K562 (cell line): ENCODE results near the gene CRELD2. TPM values are rescaled to one million over a fixed set of nuclear protein-coding genes. Genes with fewer than 3 reads are reported as not detected.

Experiments used
- ATF4 ChIP-seq: fragments of 450-650 bp; formaldehyde crosslinking; IDR thresholded peaks from 2 replicates; pipeline ENCODE4 v1.4.0; 2022; ENCODE audit warnings: mild to moderate bottlenecking, moderate library complexity
- BRD4 ChIP-seq: fragments of 200-600 bp; sonication (generic); IDR thresholded peaks from 2 replicates; pipeline ENCODE4 v1.6.1; 2017; ENCODE audit warnings: inconsistent platforms
- ESRRB ChIP-seq: fragments of 250-450 bp; sonication (Bioruptor Pico); IDR thresholded peaks from 2 replicates; pipeline ENCODE4 v1.5.0; 2020; ENCODE audit warnings: mild to moderate bottlenecking, moderate library complexity, borderline replicate concordance
- FOXA3 ChIP-seq, 2 experiments: fragments of 450-650 bp in 1 of 2; sonication (generic) in 1 of 2; formaldehyde crosslinking; IDR thresholded peaks in 1 of 2; conservative IDR thresholded peaks in 1 of 2; 2 replicates each; pipeline versions ENCODE4 v1.4.0 to v1.8.0; 2020 to 2022; ENCODE audit warnings: mild to moderate bottlenecking in 2 of 2, missing genetic modification reagents in 1 of 2
- GTF2F1 ChIP-seq: IDR thresholded peaks from 2 replicates; pipeline ENCODE4 v1.6.1; 2011; ENCODE audit warnings: low read depth, low read length, improper control_type of control experiment
- HDAC1 ChIP-seq, 2 experiments: fragments of 450-650 bp; IDR thresholded peaks; 2 replicates each; pipeline ENCODE4 v1.6.1; 2016 to 2017; ENCODE audit warnings: inconsistent platforms in 1 of 2, mild to moderate bottlenecking in 1 of 2, moderate library complexity in 1 of 2
- MAFG ChIP-seq: fragments of 450-650 bp; conservative IDR thresholded peaks from 2 replicates; pipeline ENCODE4 v1.6.1; 2016; ENCODE audit warnings: missing genetic modification characterization, missing compliant biosample characterization
- MIER1 ChIP-seq: fragments of 450-650 bp; IDR thresholded peaks from 2 replicates; pipeline ENCODE4 v1.6.1; 2016; ENCODE audit warnings: antibody characterized with exemption, mild to moderate bottlenecking, low read depth
- PHF8 ChIP-seq: fragments of 200-600 bp; sonication (generic); IDR thresholded peaks from 2 replicates; pipeline ENCODE4 v1.6.1; 2012; ENCODE audit warnings: mixed run types, mild to moderate bottlenecking, inconsistent platforms, low read length, moderate library complexity, borderline replicate concordance
- SREBF2 ChIP-seq: sonication (generic); formaldehyde crosslinking; IDR thresholded peaks from 2 replicates; pipeline ENCODE4 v1.4.0; 2020; ENCODE audit warnings: mild to moderate bottlenecking, missing genetic modification reagents
- SRSF3 ChIP-seq: fragments of 200-400 bp; formaldehyde crosslinking; IDR thresholded peaks from 2 replicates; pipeline ENCODE4 v1.6.1; 2016; ENCODE audit warnings: mild to moderate bottlenecking, low read length, moderate library complexity; ENCODE audit not compliant: insufficient read depth
- TAF7 ChIP-seq: fragments of 450-650 bp; IDR thresholded peaks from 2 replicates; pipeline ENCODE4 v1.6.1; 2016; ENCODE audit warnings: missing genetic modification characterization, missing compliant biosample characterization
- ZNF146 ChIP-seq: IDR thresholded peaks from one replicate; pipeline ENCODE4 v1.6.1; 2018; ENCODE audit warnings: missing compliant biosample characterization; ENCODE audit not compliant: unreplicated experiment
- ZNF212 ChIP-seq: fragments of 450-650 bp; formaldehyde crosslinking; IDR thresholded peaks from 2 replicates; pipeline ENCODE4 v1.4.0; 2020; ENCODE audit warnings: mild to moderate bottlenecking
- ZNF282 ChIP-seq: sonication (generic); formaldehyde crosslinking; IDR thresholded peaks from 2 replicates; pipeline ENCODE4 v1.8.1; 2023; ENCODE audit warnings: missing genetic modification reagents
- ZNF586 ChIP-seq: fragments of 450-650 bp; formaldehyde crosslinking; conservative IDR thresholded peaks from 2 replicates; pipeline ENCODE4 v1.4.0; 2020; ENCODE audit warnings: mild to moderate bottlenecking, moderate library complexity
- polyA plus RNA-seq, 8 experiments: library from polyadenylated mRNA; depleted of rRNA in 4 of 8; stranded (reverse) in 5 of 8; unstranded in 3 of 8; fragments of >200 nt; fragmentation: Nextera tagmentation in 2 of 8; fragmentation: Illumina TruSeq in 1 of 8; extraction: Ambion mirVana in 2 of 8; extraction: Trizol in 1 of 8; gene quantifications; 2 replicates each; pipeline versions ENCODE4 v1.2.1 to v1.2.3, GENCODE V29; 2011 to 2014; ENCODE audit warnings: inconsistent platforms in 1 of 8, missing spikeins in 1 of 8
- total RNA-seq, 7 experiments: library from RNA; depleted of rRNA in 6 of 7; stranded (reverse); fragments of >200 nt in 6 of 7; fragmentation: Illumina TruSeq in 2 of 7; extraction: Trizol in 2 of 7; gene quantifications; 2 replicates each; pipeline versions ENCODE4 v1.2.1 to v1.2.3, GENCODE V29; 2011 to 2021; ENCODE audit warnings: low replicate concordance in 1 of 7
- TF ChIP-seq, protein P1 (sequence below): IDR thresholded peaks from 2 replicates; pipeline ENCODE4 v1.6.1; 2014; ENCODE audit warnings: antibody characterized with exemption
- TF ChIP-seq, protein P2 (sequence below): IDR thresholded peaks from 2 replicates; pipeline ENCODE4 v1.6.1; 2012; ENCODE audit warnings: low read depth, low read length, improper control_type of control experiment, borderline replicate concordance
- TF ChIP-seq, protein P3 (sequence below), 2 experiments: fragments of 450-650 bp; IDR thresholded peaks; 2 replicates each; pipeline ENCODE4 v1.6.1; 2016
- TF ChIP-seq, protein P4 (sequence below), 2 experiments: IDR thresholded peaks; 2 replicates each; pipeline ENCODE4 v1.6.1; 2011; ENCODE audit warnings: borderline replicate concordance in 1 of 2, control low read depth in 1 of 2, low read depth in 1 of 2, low read length in 1 of 2, mild to moderate bottlenecking in 1 of 2, mixed read lengths in 1 of 2, moderate library complexity in 1 of 2; ENCODE audit not compliant: insufficient read depth in 1 of 2, insufficient read length in 1 of 2, poor library complexity in 1 of 2, severe bottlenecking in 1 of 2; ENCODE audit errors: extremely low read depth in 1 of 2

Gene CRELD2
- total and polyA plus RNA-seq, 9 of the 15 experiments (the other 6 are each of a cell fraction or from before 2014, with no cell fraction given), result 0.96 to 25.3 (median 8.8) TPM

DNA sequence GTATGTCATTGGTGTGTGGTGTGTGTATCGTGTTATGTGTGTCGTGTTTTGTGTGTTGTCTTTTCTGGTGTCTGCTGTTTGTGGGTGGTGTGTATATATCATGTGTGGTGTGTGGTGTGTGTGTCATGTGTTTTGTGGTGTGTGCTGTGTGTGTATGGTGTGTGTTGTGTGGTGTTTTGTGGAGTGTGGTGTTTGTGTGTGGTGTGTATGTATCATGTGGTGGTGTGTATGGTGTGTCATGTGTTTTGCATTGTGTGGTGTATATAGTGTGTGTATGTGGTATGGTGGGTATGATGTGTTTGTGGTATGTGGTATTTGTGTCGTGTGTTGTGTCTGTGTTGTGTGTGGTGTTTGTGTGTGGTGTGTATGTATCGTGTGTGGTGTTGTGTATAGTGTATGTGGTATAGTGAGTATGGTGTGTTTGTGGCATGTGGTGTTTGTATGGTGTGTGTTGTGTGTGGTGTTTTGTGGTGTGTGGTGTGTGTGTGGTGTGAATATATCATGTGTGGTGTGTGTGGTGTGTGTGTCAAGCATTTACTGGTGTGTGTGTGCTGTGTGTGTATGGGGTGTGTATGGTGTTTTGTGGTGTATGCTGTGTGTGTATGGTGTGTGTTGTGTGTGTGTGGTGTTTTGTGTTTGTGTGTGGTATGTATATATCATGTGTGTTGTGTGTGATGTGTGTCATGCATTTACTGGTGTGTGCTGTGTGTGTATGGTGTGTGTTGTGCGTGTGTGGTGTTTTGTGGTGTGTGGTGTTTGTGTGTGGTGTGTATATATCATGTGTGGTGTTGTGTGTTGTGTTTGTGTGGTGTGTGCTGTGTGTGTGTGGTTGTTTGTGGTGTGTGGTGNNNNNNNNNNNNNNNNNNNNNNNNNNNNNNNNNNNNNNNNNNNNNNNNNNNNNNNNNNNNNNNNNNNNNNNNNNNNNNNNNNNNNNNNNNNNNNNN, 54.9 kb downstream of the CRELD2 start (continued):
- TF ChIP-seq, protein P1, sequence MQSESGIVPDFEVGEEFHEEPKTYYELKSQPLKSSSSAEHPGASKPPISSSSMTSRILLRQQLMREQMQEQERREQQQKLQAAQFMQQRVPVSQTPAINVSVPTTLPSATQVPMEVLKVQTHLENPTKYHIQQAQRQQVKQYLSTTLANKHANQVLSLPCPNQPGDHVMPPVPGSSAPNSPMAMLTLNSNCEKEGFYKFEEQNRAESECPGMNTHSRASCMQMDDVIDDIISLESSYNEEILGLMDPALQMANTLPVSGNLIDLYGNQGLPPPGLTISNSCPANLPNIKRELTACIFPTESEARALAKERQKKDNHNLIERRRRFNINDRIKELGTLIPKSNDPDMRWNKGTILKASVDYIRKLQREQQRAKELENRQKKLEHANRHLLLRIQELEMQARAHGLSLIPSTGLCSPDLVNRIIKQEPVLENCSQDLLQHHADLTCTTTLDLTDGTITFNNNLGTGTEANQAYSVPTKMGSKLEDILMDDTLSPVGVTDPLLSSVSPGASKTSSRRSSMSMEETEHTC, result no peak
- TF ChIP-seq BRD4 (no peak), ATF4 (CRISPR knock-in tag) (no peak), ZNF212 (no peak), MIER1 (peak; percentile 28; the same call in 1 of the 2 replicates), GTF2F1 (no peak), HDAC1 (IDR thresholded peaks at IDR 0.05) (peak in 1 of 2 experiments; percentile 15; a peak in 1 of 4 replicates), MAFG (tag) (no peak), ZNF146 (CRISPR knock-in tag) (no peak), TAF7 (tag) (no peak), ZNF586 (CRISPR knock-in tag) (no peak), PHF8 (no peak), FOXA3 (CRISPR knock-in tag; conservative IDR thresholded peaks at IDR 0.05 in 1 of 2, IDR thresholded peaks at IDR 0.05 in 1 of 2) (no peak), ESRRB (no peak), ZNF282 (CRISPR knock-in tag) (no peak), SREBF2 (CRISPR knock-in tag) (no peak), SRSF3 (no peak)
- TF ChIP-seq, protein P2, sequence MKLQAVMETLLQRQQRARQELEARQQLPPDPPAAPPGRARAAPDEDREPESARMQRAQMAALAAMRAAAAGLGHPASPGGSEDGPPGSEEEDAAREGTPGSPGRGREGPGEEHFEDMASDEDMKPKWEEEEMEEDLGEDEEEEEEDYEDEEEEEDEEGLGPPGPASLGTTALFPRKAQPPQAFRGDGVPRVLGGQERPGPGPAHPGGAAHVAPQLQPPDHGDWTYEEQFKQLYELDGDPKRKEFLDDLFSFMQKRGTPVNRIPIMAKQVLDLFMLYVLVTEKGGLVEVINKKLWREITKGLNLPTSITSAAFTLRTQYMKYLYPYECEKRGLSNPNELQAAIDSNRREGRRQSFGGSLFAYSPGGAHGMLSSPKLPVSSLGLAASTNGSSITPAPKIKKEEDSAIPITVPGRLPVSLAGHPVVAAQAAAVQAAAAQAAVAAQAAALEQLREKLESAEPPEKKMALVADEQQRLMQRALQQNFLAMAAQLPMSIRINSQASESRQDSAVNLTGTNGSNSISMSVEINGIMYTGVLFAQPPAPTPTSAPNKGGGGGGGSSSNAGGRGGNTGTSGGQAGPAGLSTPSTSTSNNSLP, result no peak
- TF ChIP-seq, protein P3, sequence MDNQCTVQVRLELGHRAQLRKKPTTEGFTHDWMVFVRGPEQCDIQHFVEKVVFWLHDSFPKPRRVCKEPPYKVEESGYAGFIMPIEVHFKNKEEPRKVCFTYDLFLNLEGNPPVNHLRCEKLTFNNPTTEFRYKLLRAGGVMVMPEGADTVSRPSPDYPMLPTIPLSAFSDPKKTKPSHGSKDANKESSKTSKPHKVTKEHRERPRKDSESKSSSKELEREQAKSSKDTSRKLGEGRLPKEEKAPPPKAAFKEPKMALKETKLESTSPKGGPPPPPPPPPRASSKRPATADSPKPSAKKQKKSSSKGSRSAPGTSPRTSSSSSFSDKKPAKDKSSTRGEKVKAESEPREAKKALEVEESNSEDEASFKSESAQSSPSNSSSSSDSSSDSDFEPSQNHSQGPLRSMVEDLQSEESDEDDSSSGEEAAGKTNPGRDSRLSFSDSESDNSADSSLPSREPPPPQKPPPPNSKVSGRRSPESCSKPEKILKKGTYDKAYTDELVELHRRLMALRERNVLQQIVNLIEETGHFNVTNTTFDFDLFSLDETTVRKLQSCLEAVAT (IDR thresholded peaks at IDR 0.05), result peak in 1 of 2 experiments; percentile 8; a peak in 2 of 4 replicates
- TF ChIP-seq, protein P4, sequence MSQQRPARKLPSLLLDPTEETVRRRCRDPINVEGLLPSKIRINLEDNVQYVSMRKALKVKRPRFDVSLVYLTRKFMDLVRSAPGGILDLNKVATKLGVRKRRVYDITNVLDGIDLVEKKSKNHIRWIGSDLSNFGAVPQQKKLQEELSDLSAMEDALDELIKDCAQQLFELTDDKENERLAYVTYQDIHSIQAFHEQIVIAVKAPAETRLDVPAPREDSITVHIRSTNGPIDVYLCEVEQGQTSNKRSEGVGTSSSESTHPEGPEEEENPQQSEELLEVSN (IDR thresholded peaks at IDR 0.05; ENCODE audit: borderline replicate concordance in 1 of 2, extremely low read depth in 1 of 2, insufficient read depth in 1 of 2, insufficient read length in 1 of 2, low read depth in 1 of 2, low read length in 1 of 2, poor library complexity in 1 of 2, severe bottlenecking in 1 of 2), result no peak
